Measurements from ENCODE around the gene SLC35E1. TPM values are rescaled to one million over a fixed set of nuclear protein-coding genes. Genes with fewer than 3 reads are reported as not detected.

SLC35E1 gene
- total RNA-seq, 1 donor from 2014 or later = 63.1 TPM

DNA sequence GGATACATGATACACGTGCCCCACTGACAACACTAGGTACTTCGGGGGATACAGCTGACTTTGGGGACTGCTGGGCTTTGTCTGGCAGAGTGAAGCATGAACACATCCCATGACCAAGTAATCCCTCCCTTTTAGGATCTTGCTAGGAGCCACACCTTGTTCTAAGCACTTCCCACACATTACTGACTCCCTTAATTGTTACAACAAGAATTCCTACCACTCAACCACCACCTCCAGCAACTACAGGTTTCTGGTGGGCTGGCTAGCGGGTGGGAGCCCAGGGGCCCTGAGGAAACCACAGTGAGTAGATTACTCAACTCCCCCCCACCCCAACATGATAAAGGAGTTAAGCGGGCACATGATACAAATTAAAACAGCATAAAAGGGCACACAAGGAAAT lies 7.2 kb upstream of the SLC35E1 start:
- Histone ChIP-seq H3K9ac (ENCODE audit: low read length) (no peak overlapping the region), H3K4me1 (ENCODE audit: insufficient read depth, low read length) (peaks cover 10% of the 10 kb centered on the region), H3K4me2 (ENCODE audit: low read length) (no peak overlapping the region), H3K27me3 (ENCODE audit: insufficient read depth, low read length) (no peaks in the 10 kb centered on the region), H3K4me3 (ENCODE audit: insufficient read depth, low read depth, low read length) (no peak overlapping the region), H3K36me3 (ENCODE audit: insufficient read depth, low read length) (peaks cover 2% of the 10 kb centered on the region), H3K79me2 (ENCODE audit: insufficient read depth, low read length) (peaks cover 97% of the 10 kb centered on the region), H3K27ac (ENCODE audit: low read depth, low read length) (no peak overlapping the region), H3K9me3 (ENCODE audit: insufficient read depth, low read depth, low read length) (no peaks in the 10 kb centered on the region), H2AFZ (ENCODE audit: low read depth, low read length) (no peak overlapping the region), H4K20me1 (ENCODE audit: insufficient read depth, low read length) (peaks cover 92% of the 10 kb centered on the region)
- Mint-ChIP-seq H3K27ac (ENCODE audit: unreplicated experiment) (no peak overlapping the region), H3K4me1 (ENCODE audit: low read depth, unreplicated experiment) (peaks cover 21% of the 10 kb centered on the region), H3K9me3 (ENCODE audit: unreplicated experiment) (peaks cover 2% of the 10 kb centered on the region), H3K27me3 (ENCODE audit: low read depth, unreplicated experiment) (no peaks in the 10 kb centered on the region), H3K36me3 (ENCODE audit: low read depth, unreplicated experiment) (peaks cover 16% of the 10 kb centered on the region), H3K4me3 (ENCODE audit: unreplicated experiment) (no peak overlapping the region)
- TF ChIP-seq EZH2 (IDR thresholded peaks at IDR 0.05; ENCODE audit: insufficient read depth, low read length) = no peak
- TF ChIP-seq, protein P1, sequence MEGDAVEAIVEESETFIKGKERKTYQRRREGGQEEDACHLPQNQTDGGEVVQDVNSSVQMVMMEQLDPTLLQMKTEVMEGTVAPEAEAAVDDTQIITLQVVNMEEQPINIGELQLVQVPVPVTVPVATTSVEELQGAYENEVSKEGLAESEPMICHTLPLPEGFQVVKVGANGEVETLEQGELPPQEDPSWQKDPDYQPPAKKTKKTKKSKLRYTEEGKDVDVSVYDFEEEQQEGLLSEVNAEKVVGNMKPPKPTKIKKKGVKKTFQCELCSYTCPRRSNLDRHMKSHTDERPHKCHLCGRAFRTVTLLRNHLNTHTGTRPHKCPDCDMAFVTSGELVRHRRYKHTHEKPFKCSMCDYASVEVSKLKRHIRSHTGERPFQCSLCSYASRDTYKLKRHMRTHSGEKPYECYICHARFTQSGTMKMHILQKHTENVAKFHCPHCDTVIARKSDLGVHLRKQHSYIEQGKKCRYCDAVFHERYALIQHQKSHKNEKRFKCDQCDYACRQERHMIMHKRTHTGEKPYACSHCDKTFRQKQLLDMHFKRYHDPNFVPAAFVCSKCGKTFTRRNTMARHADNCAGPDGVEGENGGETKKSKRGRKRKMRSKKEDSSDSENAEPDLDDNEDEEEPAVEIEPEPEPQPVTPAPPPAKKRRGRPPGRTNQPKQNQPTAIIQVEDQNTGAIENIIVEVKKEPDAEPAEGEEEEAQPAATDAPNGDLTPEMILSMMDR (IDR thresholded peaks at IDR 0.05; ENCODE audit: insufficient read depth, low read depth, low read length) = no peak
- FAIRE-seq = no peak
- DNase-seq (ENCODE audit: low read depth) = no peak

DNA sequence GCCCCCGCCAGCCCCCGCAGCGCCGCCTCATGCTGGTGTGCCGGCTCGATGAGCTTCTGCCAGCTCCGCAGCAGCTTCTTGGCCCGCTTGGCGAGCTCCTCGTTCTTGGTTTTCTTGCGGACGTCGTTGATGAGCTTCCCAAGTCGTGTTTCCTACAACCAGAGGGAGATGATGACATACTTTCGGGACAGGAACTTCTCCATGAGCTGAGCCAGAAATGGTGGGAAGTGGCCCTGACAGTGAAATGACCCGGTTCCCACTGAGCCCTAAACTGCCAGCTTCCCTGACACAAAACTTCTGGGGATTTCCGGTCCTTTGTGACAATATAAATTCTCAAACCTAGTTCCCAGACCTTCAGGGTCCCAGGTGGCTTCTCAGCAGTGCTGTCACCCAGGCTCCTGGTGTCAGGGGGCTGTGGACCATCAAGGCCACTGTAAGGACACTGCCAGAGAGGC lies 5.3 kb upstream of the SLC35E1 start:
- DNase-seq (ENCODE audit: low read depth) (no peak), FAIRE-seq (no peak)
- Histone ChIP-seq H3K27me3 (ENCODE audit: insufficient read depth, low read length) (no peaks in the 10 kb centered on the region), H3K79me2 (ENCODE audit: insufficient read depth, low read length) (peaks cover 98% of the 10 kb centered on the region), H3K36me3 (ENCODE audit: insufficient read depth, low read length) (peaks cover 2% of the 10 kb centered on the region), H3K27ac (ENCODE audit: low read depth, low read length) (no peak overlapping the region), H3K9me3 (ENCODE audit: insufficient read depth, low read depth, low read length) (no peaks in the 10 kb centered on the region), H3K4me3 (ENCODE audit: insufficient read depth, low read depth, low read length) (no peak overlapping the region), H2AFZ (ENCODE audit: low read depth, low read length) (no peak overlapping the region), H3K4me1 (ENCODE audit: insufficient read depth, low read length) (peaks cover 11% of the 10 kb centered on the region), H4K20me1 (ENCODE audit: insufficient read depth, low read length) (peaks cover 87% of the 10 kb centered on the region), H3K4me2 (ENCODE audit: low read length) (no peak overlapping the region), H3K9ac (ENCODE audit: low read length) (no peak overlapping the region)
- Mint-ChIP-seq H3K27ac (ENCODE audit: unreplicated experiment) (no peak overlapping the region), H3K27me3 (ENCODE audit: low read depth, unreplicated experiment) (no peaks in the 10 kb centered on the region), H3K9me3 (ENCODE audit: unreplicated experiment) (peaks cover 2% of the 10 kb centered on the region), H3K4me1 (ENCODE audit: low read depth, unreplicated experiment) (peaks cover 30% of the 10 kb centered on the region), H3K4me3 (ENCODE audit: unreplicated experiment) (no peak overlapping the region), H3K36me3 (ENCODE audit: low read depth, unreplicated experiment) (peaks cover 19% of the 10 kb centered on the region)
- TF ChIP-seq, protein P1 (IDR thresholded peaks at IDR 0.05; ENCODE audit: insufficient read depth, low read depth, low read length) = no peak
- no peak for TF ChIP-seq EZH2 (IDR thresholded peaks at IDR 0.05; ENCODE audit: insufficient read depth, low read length)

DNA sequence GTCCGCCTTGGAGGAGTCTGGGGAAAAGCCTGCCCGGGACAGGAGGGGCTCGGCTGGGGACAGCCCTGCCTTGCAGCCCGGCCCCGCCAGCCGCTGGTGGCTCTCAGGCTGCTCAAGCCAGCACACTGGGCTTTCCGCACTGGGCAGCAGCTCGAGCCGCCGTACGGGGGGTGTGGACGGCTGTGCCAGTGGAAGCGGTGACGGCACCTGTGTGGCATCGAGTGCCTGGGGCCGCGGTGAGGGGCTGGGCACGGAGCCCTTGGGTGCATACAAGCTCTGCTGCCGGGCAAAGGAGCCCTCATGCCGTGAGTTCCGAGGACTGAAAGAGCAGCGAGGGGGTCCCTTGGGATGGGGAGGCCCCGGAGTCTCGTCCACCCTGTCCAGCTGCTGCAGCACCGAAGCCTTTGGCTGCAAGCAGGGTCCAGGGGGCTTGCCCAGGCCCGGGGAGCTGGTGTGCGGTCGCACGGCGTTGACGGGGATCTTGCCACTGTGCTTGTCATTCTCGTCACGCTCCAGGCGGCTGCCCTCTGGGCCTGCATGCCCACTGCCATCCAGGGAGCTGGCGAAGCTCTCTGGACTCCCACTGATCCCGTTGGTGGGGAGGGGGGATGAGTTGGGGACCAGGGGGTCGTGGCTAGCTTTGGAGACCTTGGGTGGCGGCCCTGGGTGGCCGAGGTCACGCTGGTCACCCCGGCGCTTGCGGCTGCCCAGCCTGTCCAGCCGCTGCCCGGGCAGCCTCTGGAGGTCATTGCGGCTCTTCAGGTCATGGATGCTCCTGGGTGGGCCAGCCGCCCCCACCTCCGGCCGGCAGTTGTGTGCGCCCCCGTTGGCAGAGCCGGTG lies 4.7 kb upstream of the SLC35E1 start:
- no peak for TF ChIP-seq EZH2 (IDR thresholded peaks at IDR 0.05; ENCODE audit: insufficient read depth, low read length)
- TF ChIP-seq, protein P1 (IDR thresholded peaks at IDR 0.05; ENCODE audit: insufficient read depth, low read depth, low read length) = no peak
- H3K4me3 ChIP-seq (ENCODE audit: insufficient read depth, low read depth, low read length) = no peak overlapping the region
- no peaks in the 10 kb centered on the region for H3K9me3 ChIP-seq (ENCODE audit: insufficient read depth, low read depth, low read length)
- DNase-seq (ENCODE audit: low read depth) = no peak
- H3K36me3 ChIP-seq (ENCODE audit: insufficient read depth, low read length) = peaks cover 2% of the 10 kb centered on the region
- Mint-ChIP-seq H3K27me3 (ENCODE audit: low read depth, unreplicated experiment) (no peaks in the 10 kb centered on the region), H3K4me3 (ENCODE audit: unreplicated experiment) (no peak overlapping the region), H3K9me3 (ENCODE audit: unreplicated experiment) (peaks cover 1% of the 10 kb centered on the region), H3K36me3 (ENCODE audit: low read depth, unreplicated experiment) (peaks cover 18% of the 10 kb centered on the region), H3K4me1 (ENCODE audit: low read depth, unreplicated experiment) (peaks cover 26% of the 10 kb centered on the region), H3K27ac (ENCODE audit: unreplicated experiment) (no peak overlapping the region)
- peaks cover 11% of the 10 kb centered on the region for H3K4me1 ChIP-seq (ENCODE audit: insufficient read depth, low read length)
- FAIRE-seq = no peak
- H3K79me2 ChIP-seq (ENCODE audit: insufficient read depth, low read length) = peaks cover 95% of the 10 kb centered on the region
- peaks cover 81% of the 10 kb centered on the region for H4K20me1 ChIP-seq (ENCODE audit: insufficient read depth, low read length)
- no peaks in the 10 kb centered on the region for H3K27me3 ChIP-seq (ENCODE audit: insufficient read depth, low read length)
- H3K9ac ChIP-seq (ENCODE audit: low read length) = no peak overlapping the region
- no peak overlapping the region for H3K27ac ChIP-seq (ENCODE audit: low read depth, low read length)
- no peak overlapping the region for H3K4me2 ChIP-seq (ENCODE audit: low read length)
- no peak overlapping the region for H2AFZ ChIP-seq (ENCODE audit: low read depth, low read length)

All from astrocyte (in vitro differentiated cells and primary cell).